K562 (cell line): ENCODE measurements around the gene RTN4. TPM values are rescaled to one million over a fixed set of nuclear protein-coding genes. Genes with fewer than 3 reads are reported as not detected.

Experiments used
- ATAC-seq: fragments of 200-7000 bp; cut with Tn5 transposase; 3 replicates; pipeline ENCODE4 v1.9.1; 2020; ENCODE audit warnings: moderate library complexity
- BruUV-seq: library from RNA; stranded (reverse); fragments of 400-500 nt; replicated peaks from 2 replicates; lab custom pipeline; 2021; lab: Mats Ljungman, UMichigan
- CTCF ChIA-PET: fragments of 300-600 bp; formaldehyde crosslinking; extraction: SDS; loops from one replicate; lab custom pipeline; 2021; ENCODE audit warnings: low intra/inter-chr PET ratio; lab: Yijun Ruan, JAX
- POLR2A ChIA-PET: fragments of 300-600, 350-650 bp; sonication (Branson Sonifier 250); formaldehyde crosslinking; extraction: SDS; loops from one replicate; lab custom pipeline; 2021; ENCODE audit warnings: antibody characterized with exemption, inconsistent platforms; lab: Yijun Ruan, JAX
- DNase-seq, 4 experiments: peaks; one replicate each; pipeline versions ENCODE4 v3.0.0 to v3.0.0-alpha.2; 2011 to 2018; ENCODE audit warnings: low spot score in 3 of 4, mixed read lengths in 3 of 4; ENCODE audit errors: extremely low read depth in 1 of 4
- FAIRE-seq: peaks from 2 replicates; lab custom pipeline; 2011; peaks lifted over from hg19 to GRCh38; lab: Jason Lieb, UNC
- H2AFZ ChIP-seq: 2 replicates; pipeline ENCODE4 v1.6.0; 2011; ENCODE audit warnings: low read depth, low read length, control low read depth, inconsistent platforms
- H3K27ac ChIP-seq: fragments of 200-600 bp; 3 replicates; pipeline ENCODE4 v1.8.0; 2011; ENCODE audit warnings: low read depth, mild to moderate bottlenecking, control low read depth, inconsistent platforms, low read length, moderate library complexity, mixed read lengths; ENCODE audit errors: extremely low read depth
- H3K27me3 ChIP-seq, 2 experiments: fragments of 300-600 bp in 1 of 2; 2 replicates in 1 of 2; 3 replicates in 1 of 2; pipeline versions ENCODE4 v1.6.0 to v1.8.0; 2011; ENCODE audit warnings: inconsistent platforms in 2 of 2, low read length in 2 of 2, mild to moderate bottlenecking in 1 of 2, mixed read lengths in 1 of 2, moderate library complexity in 1 of 2; ENCODE audit not compliant: control insufficient read depth in 2 of 2, insufficient read depth in 2 of 2
- H3K36me3 ChIP-seq: fragments of 300-600 bp; 3 replicates; pipeline ENCODE4 v1.8.0; 2011; ENCODE audit warnings: mild to moderate bottlenecking, low read length, inconsistent platforms; ENCODE audit not compliant: control insufficient read depth, insufficient read depth
- H3K4me1 ChIP-seq, 2 experiments: fragments of 200-600 bp in 1 of 2; replicated peaks in 1 of 2; 2 replicates in 1 of 2; 3 replicates in 1 of 2; pipeline versions ENCODE4 v1.5.1 to v1.8.0; 2011; ENCODE audit warnings: inconsistent platforms in 2 of 2, low read length in 2 of 2, mild to moderate bottlenecking in 1 of 2, mixed read lengths in 1 of 2, moderate library complexity in 1 of 2; ENCODE audit not compliant: control insufficient read depth in 2 of 2, insufficient read depth in 2 of 2
- H3K4me2 ChIP-seq: 2 replicates; pipeline ENCODE4 v1.6.1; 2011; ENCODE audit warnings: low read length, control low read depth, inconsistent platforms, mixed read lengths; ENCODE audit not compliant: insufficient read depth
- H3K4me3 ChIP-seq: fragments of 200-600 bp; sonication (generic), shearing (Covaris generic); 2 replicates; pipeline ENCODE4 v1.5.1; 2016; ENCODE audit warnings: control low read depth, inconsistent platforms
- H3K79me2 ChIP-seq: fragments of 200-600 bp; 3 replicates; pipeline ENCODE4 v1.8.0; 2011; ENCODE audit warnings: low read length, inconsistent platforms; ENCODE audit not compliant: control insufficient read depth, insufficient read depth
- H3K9ac ChIP-seq, 2 experiments: 2 replicates each; pipeline versions ENCODE4 v1.6.0 to v1.6.1; 2011; ENCODE audit warnings: low read depth in 2 of 2, low read length in 2 of 2, control low read depth in 1 of 2, inconsistent platforms in 1 of 2, mild to moderate bottlenecking in 1 of 2, mixed read lengths in 1 of 2; ENCODE audit not compliant: insufficient read depth in 1 of 2
- H3K9me1 ChIP-seq: one replicate; pipeline ENCODE4 v1.6.0; 2011; ENCODE audit warnings: inconsistent platforms, mild to moderate bottlenecking, low read length, moderate library complexity; ENCODE audit not compliant: control insufficient read depth, insufficient read depth
- H3K9me3 ChIP-seq: replicated peaks from 2 replicates; pipeline ENCODE4 v1.5.1; 2011; ENCODE audit warnings: low read depth, low read length, inconsistent platforms; ENCODE audit not compliant: control insufficient read depth, insufficient read depth
- H4K20me1 ChIP-seq: replicated peaks from 2 replicates; pipeline ENCODE4 v1.6.1; 2011; ENCODE audit warnings: low read length, inconsistent platforms, mixed read lengths; ENCODE audit not compliant: control insufficient read depth, insufficient read depth
- DMBX1 ChIP-seq: fragments of 250-450 bp; sonication (Bioruptor Pico); IDR thresholded peaks from 2 replicates; pipeline ENCODE4 v1.8.0; 2022; ENCODE audit warnings: inconsistent platforms, mild to moderate bottlenecking, moderate library complexity, borderline replicate concordance
- E2F6 ChIP-seq, 2 experiments: IDR thresholded peaks; 2 replicates each; pipeline ENCODE4 v1.6.1; 2011; ENCODE audit warnings: borderline replicate concordance in 1 of 2, control low read depth in 1 of 2, low read depth in 1 of 2, low read length in 1 of 2, mild to moderate bottlenecking in 1 of 2, mixed read lengths in 1 of 2, moderate library complexity in 1 of 2; ENCODE audit not compliant: insufficient read depth in 1 of 2, insufficient read length in 1 of 2, poor library complexity in 1 of 2, severe bottlenecking in 1 of 2; ENCODE audit errors: extremely low read depth in 1 of 2
- MYNN ChIP-seq, 2 experiments: sonication (generic); formaldehyde crosslinking in 1 of 2; IDR thresholded peaks; 2 replicates each; pipeline versions ENCODE4 v1.5.0 to v1.6.1; 2016 to 2020; ENCODE audit warnings: antibody characterized with exemption in 1 of 2, missing genetic modification reagents in 1 of 2
- NFXL1 ChIP-seq: fragments of 450-650 bp; formaldehyde crosslinking; IDR thresholded peaks from 2 replicates; pipeline ENCODE4 v1.4.0; 2021; ENCODE audit warnings: mild to moderate bottlenecking
- TBL1XR1 ChIP-seq, 2 experiments: IDR thresholded peaks; 2 replicates each; pipeline ENCODE4 v1.6.1; 2012; ENCODE audit warnings: improper control_type of control experiment in 2 of 2, low read length in 2 of 2, mild to moderate bottlenecking in 1 of 2
- ZFX ChIP-seq: sonication (generic); formaldehyde crosslinking; IDR thresholded peaks from 2 replicates; pipeline ENCODE4 v1.8.0; 2022; ENCODE audit warnings: mild to moderate bottlenecking, missing genetic modification reagents, moderate library complexity
- WGBS: fragments of 100-300 bp; shearing (Covaris generic); methylation state at CpG from one replicate; pipeline ENCODE4 v1.1.6; 2016; ENCODE audit warnings: low coverage, mixed read lengths; ENCODE audit not compliant: insufficient coverage; ENCODE audit errors: missing lambda C conversion rate; 5-methylcytosine and 5-hydroxymethylcytosine counted together
- in situ Hi-C: fragments of 300-500 bp; cut with MboI; formaldehyde crosslinking; loops from 4 replicates; pipeline ENCODE4 v1.15.0; 2018; ENCODE audit warnings: inconsistent platforms, mixed read lengths
- intact Hi-C: fragments of 100-400 bp; cut with micrococcal nuclease; formaldehyde crosslinking; loops from 2 replicates; pipeline ENCODE4 v1.14.2; 2022
- polyA plus RNA-seq, 8 experiments: library from polyadenylated mRNA; depleted of rRNA in 4 of 8; stranded (reverse) in 5 of 8; unstranded in 3 of 8; fragments of >200 nt; fragmentation: Nextera tagmentation in 2 of 8; fragmentation: Illumina TruSeq in 1 of 8; extraction: Ambion mirVana in 2 of 8; extraction: Trizol in 1 of 8; gene quantifications; 2 replicates each; pipeline versions ENCODE4 v1.2.1 to v1.2.3, GENCODE V29; 2011 to 2014; ENCODE audit warnings: inconsistent platforms in 1 of 8, missing spikeins in 1 of 8
- total RNA-seq, 7 experiments: library from RNA; depleted of rRNA in 6 of 7; stranded (reverse); fragments of >200 nt in 6 of 7; fragmentation: Illumina TruSeq in 2 of 7; extraction: Trizol in 2 of 7; gene quantifications; 2 replicates each; pipeline versions ENCODE4 v1.2.1 to v1.2.3, GENCODE V29; 2011 to 2021; ENCODE audit warnings: low replicate concordance in 1 of 7
- TF ChIP-seq, protein P1 (sequence below): fragments of 450-650 bp; IDR thresholded peaks from 2 replicates; pipeline ENCODE4 v1.6.1; 2016; ENCODE audit warnings: low read depth
- TF ChIP-seq, protein P2 (sequence below): fragments of 250-450 bp; sonication (Bioruptor Pico); IDR thresholded peaks from 2 replicates; pipeline ENCODE4 v1.8.0; 2022; ENCODE audit warnings: inconsistent platforms, mild to moderate bottlenecking, moderate library complexity, borderline replicate concordance

The RTN4 gene
- total and polyA plus RNA-seq, 9 of the 15 experiments (the other 6 are each of a cell fraction or from before 2014, with no cell fraction given): 73.0 to 248 (median 116) TPM

- ChIA-PET POLR2A (interaction anchor here (0.5 to 4.1 kb wide), 48 partner anchors 8 to 456 kb away, joined by 3 to 24 read pairs (median 4); partner anchors contain the start of gene RPS27A), CTCF (interaction anchor here (1.1 to 2.1 kb wide), 3 partner anchors 34 to 127 kb away, joined by 4 to 13 read pairs (median 6); no protein-coding TSS in a partner anchor)
- DNase-seq (peak; percentile 24 to 80 (median 25)), FAIRE-seq (peak; percentile 72), ATAC-seq (peak; percentile 16)
- in situ Hi-C loops (loop anchor here (5.0 kb wide), 1 partner anchor 124 kb away; no protein-coding TSS in a partner anchor), intact Hi-C loops (loop anchor here (2.0 to 5.0 kb wide), 2 partner anchors 34 to 369 kb away; partner anchors contain the start of gene CCDC88A)
- 0% methylated on average over 13 of the region's 16 CpGs for WGBS
- Histone ChIP-seq H2AFZ (peak overlapping the region; percentile 79), H3K4me3 (peak overlapping the region; percentile 89), H3K27me3 (no peaks in the 10 kb centered on the region), H3K36me3 (peaks cover 22% of the 10 kb centered on the region), H3K9me3 (no peaks in the 10 kb centered on the region), H3K9me1 (no peaks in the 10 kb centered on the region), H3K79me2 (peaks cover 92% of the 10 kb centered on the region), H3K4me2 (peak overlapping the region; percentile 95), H4K20me1 (peaks cover 41% of the 10 kb centered on the region), H3K9ac (peak overlapping the region; percentile 91 to 97), H3K27ac (peak overlapping the region; percentile 94), H3K4me1 (peaks cover 5 to 7% of the 10 kb centered on the region in 2 experiments; a peak in 3 of 5 replicates)
- BruUV-seq: TSS peak; percentile 34
- TF ChIP-seq NFXL1 (no peak), TBL1XR1 (IDR thresholded peaks at IDR 0.05; ENCODE audit: low read length in 2 of 2) (no peak; a peak in 1 of 4 replicates), DMBX1 (CRISPR knock-in tag) (no peak), MYNN (IDR thresholded peaks at IDR 0.05) (no peak), MYNN (CRISPR knock-in tag; IDR thresholded peaks at IDR 0.05) (no peak), ZFX (CRISPR knock-in tag) (peak; percentile 33), E2F6 (IDR thresholded peaks at IDR 0.05; ENCODE audit: borderline replicate concordance in 1 of 2, extremely low read depth in 1 of 2, insufficient read depth in 1 of 2, insufficient read length in 1 of 2, low read depth in 1 of 2, low read length in 1 of 2, poor library complexity in 1 of 2, severe bottlenecking in 1 of 2) (peak in 1 of 2 experiments; percentile 27)
- TF ChIP-seq, protein P1, sequence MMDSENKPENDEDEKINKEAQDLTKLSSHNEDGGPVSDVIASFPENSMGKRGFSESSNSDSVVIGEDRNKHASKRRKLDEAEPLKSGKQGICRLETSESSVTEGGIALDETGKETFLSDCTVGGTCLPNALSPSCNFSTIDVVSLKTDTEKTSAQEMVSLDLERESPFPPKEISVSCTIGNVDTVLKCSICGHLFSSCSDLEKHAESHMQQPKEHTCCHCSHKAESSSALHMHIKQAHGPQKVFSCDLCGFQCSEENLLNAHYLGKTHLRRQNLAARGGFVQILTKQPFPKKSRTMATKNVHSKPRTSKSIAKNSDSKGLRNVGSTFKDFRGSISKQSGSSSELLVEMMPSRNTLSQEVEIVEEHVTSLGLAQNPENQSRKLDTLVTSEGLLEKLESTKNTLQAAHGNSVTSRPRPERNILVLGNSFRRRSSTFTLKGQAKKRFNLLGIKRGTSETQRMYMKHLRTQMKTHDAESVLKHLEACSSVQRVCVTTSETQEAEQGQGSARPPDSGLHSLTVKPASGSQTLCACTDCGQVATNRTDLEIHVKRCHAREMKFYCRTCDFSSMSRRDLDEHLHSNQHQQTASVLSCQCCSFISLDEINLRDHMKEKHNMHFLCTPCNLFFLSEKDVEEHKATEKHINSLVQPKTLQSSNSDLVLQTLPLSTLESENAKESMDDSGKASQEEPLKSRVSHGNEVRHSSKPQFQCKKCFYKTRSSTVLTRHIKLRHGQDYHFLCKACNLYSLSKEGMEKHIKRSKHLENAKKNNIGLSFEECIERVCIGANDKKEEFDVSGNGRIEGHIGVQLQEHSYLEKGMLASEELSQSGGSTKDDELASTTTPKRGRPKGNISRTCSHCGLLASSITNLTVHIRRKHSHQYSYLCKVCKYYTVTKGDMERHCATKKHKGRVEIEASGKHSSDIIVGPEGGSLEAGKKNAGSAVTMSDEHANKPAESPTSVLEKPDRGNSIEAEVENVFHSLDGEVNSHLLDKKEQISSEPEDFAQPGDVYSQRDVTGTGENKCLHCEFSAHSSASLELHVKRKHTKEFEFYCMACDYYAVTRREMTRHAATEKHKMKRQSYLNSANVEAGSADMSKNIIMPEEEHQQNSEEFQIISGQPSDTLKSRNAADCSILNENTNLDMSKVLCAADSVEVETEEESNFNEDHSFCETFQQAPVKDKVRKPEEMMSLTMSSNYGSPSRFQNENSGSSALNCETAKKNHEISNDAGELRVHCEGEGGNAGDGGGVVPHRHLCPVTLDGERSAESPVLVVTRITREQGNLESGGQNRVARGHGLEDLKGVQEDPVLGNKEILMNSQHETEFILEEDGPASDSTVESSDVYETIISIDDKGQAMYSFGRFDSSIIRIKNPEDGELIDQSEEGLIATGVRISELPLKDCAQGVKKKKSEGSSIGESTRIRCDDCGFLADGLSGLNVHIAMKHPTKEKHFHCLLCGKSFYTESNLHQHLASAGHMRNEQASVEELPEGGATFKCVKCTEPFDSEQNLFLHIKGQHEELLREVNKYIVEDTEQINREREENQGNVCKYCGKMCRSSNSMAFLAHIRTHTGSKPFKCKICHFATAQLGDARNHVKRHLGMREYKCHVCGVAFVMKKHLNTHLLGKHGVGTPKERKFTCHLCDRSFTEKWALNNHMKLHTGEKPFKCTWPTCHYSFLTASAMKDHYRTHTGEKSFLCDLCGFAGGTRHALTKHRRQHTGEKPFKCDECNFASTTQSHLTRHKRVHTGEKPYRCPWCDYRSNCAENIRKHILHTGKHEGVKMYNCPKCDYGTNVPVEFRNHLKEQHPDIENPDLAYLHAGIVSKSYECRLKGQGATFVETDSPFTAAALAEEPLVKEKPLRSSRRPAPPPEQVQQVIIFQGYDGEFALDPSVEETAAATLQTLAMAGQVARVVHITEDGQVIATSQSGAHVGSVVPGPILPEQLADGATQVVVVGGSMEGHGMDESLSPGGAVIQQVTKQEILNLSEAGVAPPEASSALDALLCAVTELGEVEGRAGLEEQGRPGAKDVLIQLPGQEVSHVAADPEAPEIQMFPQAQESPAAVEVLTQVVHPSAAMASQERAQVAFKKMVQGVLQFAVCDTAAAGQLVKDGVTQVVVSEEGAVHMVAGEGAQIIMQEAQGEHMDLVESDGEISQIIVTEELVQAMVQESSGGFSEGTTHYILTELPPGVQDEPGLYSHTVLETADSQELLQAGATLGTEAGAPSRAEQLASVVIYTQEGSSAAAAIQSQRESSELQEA: no peak
- TF ChIP-seq, protein P2, sequence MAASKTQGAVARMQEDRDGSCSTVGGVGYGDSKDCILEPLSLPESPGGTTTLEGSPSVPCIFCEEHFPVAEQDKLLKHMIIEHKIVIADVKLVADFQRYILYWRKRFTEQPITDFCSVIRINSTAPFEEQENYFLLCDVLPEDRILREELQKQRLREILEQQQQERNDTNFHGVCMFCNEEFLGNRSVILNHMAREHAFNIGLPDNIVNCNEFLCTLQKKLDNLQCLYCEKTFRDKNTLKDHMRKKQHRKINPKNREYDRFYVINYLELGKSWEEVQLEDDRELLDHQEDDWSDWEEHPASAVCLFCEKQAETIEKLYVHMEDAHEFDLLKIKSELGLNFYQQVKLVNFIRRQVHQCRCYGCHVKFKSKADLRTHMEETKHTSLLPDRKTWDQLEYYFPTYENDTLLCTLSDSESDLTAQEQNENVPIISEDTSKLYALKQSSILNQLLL (CRISPR knock-in tag): no peak
Observed at GRCh38 chr2:55048508-55049042, 1.7 kb downstream of the RTN4 start.
